ENCODE results near the gene PGS1. TPM values are rescaled to one million over a fixed set of nuclear protein-coding genes. Genes with fewer than 3 reads are reported as not detected.

The PGS1 gene
- total RNA-seq, 1 experiment from 2014 or later: 25.7 TPM

DNA sequence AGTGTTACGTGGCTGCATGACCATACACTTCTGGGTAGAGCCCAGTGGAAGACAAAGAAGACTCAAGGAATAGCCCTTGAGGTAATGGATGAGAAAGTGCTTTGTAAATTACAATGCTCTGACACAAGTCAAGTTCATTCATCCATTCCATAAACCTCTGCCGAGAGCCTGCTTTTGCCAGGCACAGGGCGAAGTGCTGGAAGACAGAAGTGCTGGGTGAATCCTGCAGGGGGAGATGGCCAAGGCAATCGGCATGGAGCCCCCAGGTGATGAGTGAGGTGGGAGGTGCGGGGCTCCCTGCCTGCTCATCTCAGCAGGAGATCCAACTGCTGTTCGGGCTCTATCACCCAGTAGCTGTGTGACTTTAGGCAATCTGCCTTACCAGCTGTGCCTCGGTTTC, 15.8 kb upstream of the PGS1 start:
- POLR2A ChIA-PET: interaction anchor here (1.1 to 2.9 kb wide), 2 partner anchors 13 to 59 kb away, joined by 3 to 18 read pairs; no protein-coding TSS in a partner anchor

DNA sequence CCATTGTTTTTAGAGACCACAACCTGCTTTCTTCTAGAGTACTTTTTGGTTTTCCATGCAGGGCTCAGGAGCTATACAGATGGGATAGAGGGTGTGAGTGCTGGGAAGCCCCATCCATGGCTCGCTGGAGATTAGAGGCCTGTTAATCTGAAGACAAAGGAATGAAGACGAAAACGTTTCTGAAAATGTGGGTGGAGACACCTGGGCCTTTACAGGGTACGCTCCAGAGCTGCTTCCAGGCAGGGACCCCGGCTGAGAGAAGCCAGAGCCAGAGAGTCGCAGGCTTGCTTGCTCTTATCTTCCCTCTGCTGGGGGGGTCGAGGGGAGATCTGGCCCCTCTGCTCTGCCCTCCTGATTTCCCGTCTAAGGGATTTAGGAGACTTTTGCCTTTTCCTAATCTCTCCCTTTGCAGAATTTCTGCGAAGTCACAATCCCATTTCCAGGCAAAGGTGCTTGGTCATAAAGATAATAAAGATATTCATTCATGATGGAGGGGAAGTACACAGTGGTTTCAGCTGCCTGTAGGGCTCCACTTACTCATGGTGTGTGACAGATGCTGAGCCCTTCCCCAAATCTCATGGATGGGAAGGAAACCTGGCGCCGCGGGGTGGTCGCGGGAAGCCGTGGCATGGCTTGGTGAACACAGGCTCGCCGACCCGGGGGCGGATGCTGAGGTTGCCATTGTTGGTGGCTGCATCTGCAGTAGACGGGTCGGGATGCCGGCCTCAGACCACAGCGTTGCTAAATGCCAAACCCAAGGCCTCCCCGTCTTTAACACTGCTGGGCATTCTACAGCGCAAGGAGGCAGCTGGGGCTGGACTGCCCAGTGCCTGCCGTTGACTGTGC, 13.8 kb upstream of the PGS1 start:
- no peak for DNase-seq (ENCODE audit: unreplicated experiment)
- no peaks in the 10 kb centered on the region for H3K9me3 Mint-ChIP-seq (ENCODE audit: unreplicated experiment)
- no peaks in the 10 kb centered on the region for H3K36me3 Mint-ChIP-seq (ENCODE audit: insufficient read depth, unreplicated experiment)
- BruUV-seq (replicated peaks): no TSS peak
- ChIA-PET POLR2A (interaction anchor here (0.8 to 1.6 kb wide), 3 partner anchors 11 to 14 kb away, joined by 5 to 8 read pairs (median 6); partner anchors contain the start of gene PGS1), CTCF (interaction anchor here (0.7 kb wide), 1 partner anchor 55 kb away, joined by 3 read pairs; no protein-coding TSS in a partner anchor)
- H3K27ac Mint-ChIP-seq (ENCODE audit: low read depth, unreplicated experiment): no peak overlapping the region
- no peak overlapping the region for H3K4me3 Mint-ChIP-seq (ENCODE audit: unreplicated experiment)
- TF ChIP-seq, protein P1, sequence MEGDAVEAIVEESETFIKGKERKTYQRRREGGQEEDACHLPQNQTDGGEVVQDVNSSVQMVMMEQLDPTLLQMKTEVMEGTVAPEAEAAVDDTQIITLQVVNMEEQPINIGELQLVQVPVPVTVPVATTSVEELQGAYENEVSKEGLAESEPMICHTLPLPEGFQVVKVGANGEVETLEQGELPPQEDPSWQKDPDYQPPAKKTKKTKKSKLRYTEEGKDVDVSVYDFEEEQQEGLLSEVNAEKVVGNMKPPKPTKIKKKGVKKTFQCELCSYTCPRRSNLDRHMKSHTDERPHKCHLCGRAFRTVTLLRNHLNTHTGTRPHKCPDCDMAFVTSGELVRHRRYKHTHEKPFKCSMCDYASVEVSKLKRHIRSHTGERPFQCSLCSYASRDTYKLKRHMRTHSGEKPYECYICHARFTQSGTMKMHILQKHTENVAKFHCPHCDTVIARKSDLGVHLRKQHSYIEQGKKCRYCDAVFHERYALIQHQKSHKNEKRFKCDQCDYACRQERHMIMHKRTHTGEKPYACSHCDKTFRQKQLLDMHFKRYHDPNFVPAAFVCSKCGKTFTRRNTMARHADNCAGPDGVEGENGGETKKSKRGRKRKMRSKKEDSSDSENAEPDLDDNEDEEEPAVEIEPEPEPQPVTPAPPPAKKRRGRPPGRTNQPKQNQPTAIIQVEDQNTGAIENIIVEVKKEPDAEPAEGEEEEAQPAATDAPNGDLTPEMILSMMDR (IDR thresholded peaks at IDR 0.05; ENCODE audit: unreplicated experiment): no peak
- no peaks in the 10 kb centered on the region for H3K27me3 Mint-ChIP-seq (ENCODE audit: insufficient read depth, unreplicated experiment)
- H3K4me1 Mint-ChIP-seq (ENCODE audit: insufficient read depth, unreplicated experiment): no peaks in the 10 kb centered on the region
- intact Hi-C loops (cut with micrococcal nuclease): no loop called here

More for the DNA sequence above, 15.8 kb upstream of the PGS1 start:
- DNase-seq (ENCODE audit: unreplicated experiment): no peak
- Mint-ChIP-seq H3K9me3 (ENCODE audit: unreplicated experiment) (no peaks in the 10 kb centered on the region), H3K27ac (ENCODE audit: low read depth, unreplicated experiment) (no peak overlapping the region), H3K27me3 (ENCODE audit: insufficient read depth, unreplicated experiment) (no peaks in the 10 kb centered on the region), H3K4me3 (ENCODE audit: unreplicated experiment) (no peak overlapping the region), H3K36me3 (ENCODE audit: insufficient read depth, unreplicated experiment) (peaks cover 9% of the 10 kb centered on the region), H3K4me1 (ENCODE audit: insufficient read depth, unreplicated experiment) (no peaks in the 10 kb centered on the region)
- TF ChIP-seq, protein P1 (IDR thresholded peaks at IDR 0.05; ENCODE audit: unreplicated experiment): no peak
- intact Hi-C loops (cut with micrococcal nuclease): no loop called here
- no TSS peak for BruUV-seq (replicated peaks)
- CTCF ChIA-PET: interaction anchor here (0.6 to 3.3 kb wide), 6 partner anchors 16 to 77 kb away, joined by 3 to 36 read pairs (median 6); partner anchors contain the start of gene PGS1

DNA sequence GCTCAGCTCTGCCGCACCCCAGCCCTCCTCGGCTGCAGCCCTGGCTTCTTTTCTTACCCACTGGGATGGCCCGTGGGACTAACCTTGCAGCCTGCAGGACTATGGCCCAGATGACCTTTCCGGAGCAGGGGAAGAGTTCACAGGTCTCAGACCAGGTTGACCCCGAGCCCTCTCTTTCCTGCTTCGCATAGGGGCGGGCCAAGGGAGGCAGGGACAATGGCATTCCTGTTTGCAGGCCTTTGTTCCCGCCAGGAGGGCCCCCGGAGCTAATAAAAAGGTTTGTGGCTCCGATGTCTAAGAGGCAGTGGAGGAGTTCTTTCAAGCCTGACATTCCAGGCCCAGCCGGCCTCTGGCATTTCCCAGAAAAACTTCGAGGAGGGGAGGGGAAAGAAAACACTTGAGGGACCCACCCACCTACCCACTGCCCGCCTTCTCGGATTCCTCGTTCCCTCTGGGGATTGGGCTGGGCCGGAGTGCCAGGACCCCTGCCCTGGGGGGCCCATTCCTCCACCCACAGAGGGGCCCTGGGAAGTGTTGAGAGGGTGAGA, 12.8 kb upstream of the PGS1 start:
- CTCF ChIA-PET: no interaction called here
- POLR2A ChIA-PET: no interaction called here
- no peaks in the 10 kb centered on the region for H3K36me3 Mint-ChIP-seq (ENCODE audit: insufficient read depth, unreplicated experiment)
- H3K4me3 Mint-ChIP-seq (ENCODE audit: unreplicated experiment): no peak overlapping the region
- H3K4me1 Mint-ChIP-seq (ENCODE audit: insufficient read depth, unreplicated experiment): no peaks in the 10 kb centered on the region
- intact Hi-C loops (cut with micrococcal nuclease): no loop called here
- no peak overlapping the region for H3K27ac Mint-ChIP-seq (ENCODE audit: low read depth, unreplicated experiment)
- H3K9me3 Mint-ChIP-seq (ENCODE audit: unreplicated experiment): no peaks in the 10 kb centered on the region
- TF ChIP-seq, protein P1 (IDR thresholded peaks at IDR 0.05; ENCODE audit: unreplicated experiment): no peak
- DNase-seq (ENCODE audit: unreplicated experiment): no peak
- BruUV-seq (replicated peaks): no TSS peak
- H3K27me3 Mint-ChIP-seq (ENCODE audit: insufficient read depth, unreplicated experiment): no peaks in the 10 kb centered on the region

DNA sequence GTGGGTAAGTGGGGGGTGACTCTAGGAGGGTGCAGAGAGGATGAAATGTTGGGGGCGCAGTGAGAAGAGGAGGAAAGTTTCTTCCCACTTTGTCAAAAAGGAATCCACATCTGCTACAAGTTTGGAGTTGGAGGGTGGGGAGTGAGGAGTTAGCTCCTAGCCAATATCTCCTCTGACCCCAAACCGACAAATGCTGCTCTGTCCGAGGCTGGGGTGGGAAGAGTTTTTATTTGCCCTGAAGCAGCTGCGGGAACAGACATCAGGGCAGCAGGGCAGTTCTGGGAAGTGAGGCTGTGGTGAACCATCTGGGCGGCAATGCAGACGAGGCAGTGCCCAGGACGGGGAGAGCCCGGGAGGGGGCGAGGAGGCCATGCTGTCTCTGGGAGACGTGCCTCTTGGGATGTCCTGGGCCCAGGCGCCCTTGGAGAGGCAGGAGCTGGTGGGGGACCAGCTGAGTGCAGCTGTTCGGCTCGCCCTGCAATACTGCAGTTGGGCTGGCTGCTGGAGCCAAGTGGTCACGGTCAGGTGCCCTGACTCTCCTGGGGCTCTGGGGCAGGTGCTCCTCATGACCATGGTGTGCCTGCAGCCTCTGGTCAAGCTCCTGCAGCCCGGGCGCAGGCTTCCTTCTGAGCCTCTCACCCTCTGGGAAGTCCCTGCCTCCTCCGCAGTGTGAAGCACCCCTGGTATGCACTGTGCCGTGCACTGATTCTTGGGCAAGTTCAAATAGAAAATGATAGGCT, 12.2 kb upstream of the PGS1 start:
- BruUV-seq (replicated peaks): no TSS peak
- no peaks in the 10 kb centered on the region for H3K36me3 Mint-ChIP-seq (ENCODE audit: insufficient read depth, unreplicated experiment)
- no peak for DNase-seq (ENCODE audit: unreplicated experiment)
- no peaks in the 10 kb centered on the region for H3K4me1 Mint-ChIP-seq (ENCODE audit: insufficient read depth, unreplicated experiment)
- ChIA-PET POLR2A (no interaction called here), CTCF (interaction anchor here (0.6 kb wide), 1 partner anchor 28 kb away, joined by 3 read pairs; no protein-coding TSS in a partner anchor)
- no peak overlapping the region for H3K27ac Mint-ChIP-seq (ENCODE audit: low read depth, unreplicated experiment)
- H3K27me3 Mint-ChIP-seq (ENCODE audit: insufficient read depth, unreplicated experiment): no peaks in the 10 kb centered on the region
- no peak overlapping the region for H3K4me3 Mint-ChIP-seq (ENCODE audit: unreplicated experiment)
- intact Hi-C loops (cut with micrococcal nuclease): no loop called here
- TF ChIP-seq, protein P1 (IDR thresholded peaks at IDR 0.05; ENCODE audit: unreplicated experiment): no peak
- H3K9me3 Mint-ChIP-seq (ENCODE audit: unreplicated experiment): no peaks in the 10 kb centered on the region
